GM12892 (cell line): Measurements from ENCODE around the gene PLD1.

Experiments used
- POLR2A ChIP-seq: IDR thresholded peaks from 2 replicates; pipeline ENCODE4 v1.6.1; 2011; ENCODE audit warnings: low read depth, low read length, control low read depth
- POLR2AphosphoS5 ChIP-seq: IDR thresholded peaks from 2 replicates; pipeline ENCODE4 v1.6.1; 2011; ENCODE audit warnings: low read depth, low read length, control low read depth
- TAF1 ChIP-seq: IDR thresholded peaks from 2 replicates; pipeline ENCODE4 v1.6.1; 2011; ENCODE audit warnings: low read depth, mild to moderate bottlenecking, control low read depth, low read length, borderline replicate concordance

GRCh38 chr3:171703144-171703543 is 107.1 kb downstream of the PLD1 start:
- TF ChIP-seq POLR2AphosphoS5: no peak
- no peak for TF ChIP-seq POLR2A
- TF ChIP-seq TAF1: no peak
